ENCODE results near the gene ATXN1.

- TF ChIP-seq CTCF (conservative IDR thresholded peaks at IDR 0.05; ENCODE audit: low read depth, low read length) (no peak), EZH2 (IDR thresholded peaks at IDR 0.05; ENCODE audit: borderline replicate concordance, low read depth, low read length, poor library complexity, severe bottlenecking) (no peak)
Measured at GRCh38 chr6:16413399-16413798, 347.9 kb downstream of the ATXN1 start.
